Psoas muscle (tissue), 8 donors: ENCODE results near the gene FBXO10. TPM values are rescaled to one million over a fixed set of nuclear protein-coding genes. Genes with fewer than 3 reads are reported as not detected.

Source experiments
- ATAC-seq, 4 donors: fragments of 200-7000 bp; cut with Tn5 transposase; one replicate each; pipeline ENCODE4 v1.9.1; 2020; ENCODE audit warnings: moderate library complexity in 3 of 4, mild to moderate bottlenecking in 2 of 4
- DNase-seq, 2 donors: peaks; one replicate each; pipeline ENCODE4 v3.0.0-alpha.2; 2020
- H3K27ac ChIP-seq: fragments of 200-600 bp; one replicate; pipeline ENCODE4 v1.8.0; 2022
- H3K27me3 ChIP-seq, 3 donors: fragments of 200-600 bp in 1 of 3; one replicate each; pipeline versions ENCODE4 v1.6.1 to v1.8.0; 2013 to 2022; ENCODE audit warnings: low read length in 2 of 3, mild to moderate bottlenecking in 2 of 3, moderate library complexity in 1 of 3; ENCODE audit not compliant: insufficient read depth in 3 of 3
- H3K36me3 ChIP-seq, 2 donors: fragments of 200-600 bp in 1 of 2; one replicate each; pipeline versions ENCODE4 v1.6.1 to v1.8.0; 2013 to 2022; ENCODE audit warnings: low read depth in 1 of 2, mild to moderate bottlenecking in 1 of 2, moderate library complexity in 1 of 2; ENCODE audit not compliant: insufficient read depth in 1 of 2
- H3K4me1 ChIP-seq: fragments of 200-600 bp; one replicate; pipeline ENCODE4 v1.8.0; 2022
- H3K4me3 ChIP-seq: fragments of 200-600 bp; one replicate; pipeline ENCODE4 v1.8.0; 2022; ENCODE audit warnings: mild to moderate bottlenecking
- H3K9me3 ChIP-seq: fragments of 200-600 bp; one replicate; pipeline ENCODE4 v1.8.0; 2022
- WGBS, 3 donors: extraction: QIAGEN DNeasy Blood & Tissue Kit; methylation state at CpG; one replicate each; pipeline versions ENCODE4 v1.1.6 to v1.1.7; 2013; 5-methylcytosine and 5-hydroxymethylcytosine counted together
- intact Hi-C, 2 donors: fragments of 100-400 bp; cut with DNase I; formaldehyde crosslinking; loops; one replicate each; pipeline versions ENCODE4 v1.11.0 to v1.14.2; 2022
- polyA plus RNA-seq, 3 donors: library from polyadenylated mRNA; stranded (reverse); fragments of 200-250 nt; gene quantifications; one replicate each; pipeline ENCODE4 v1.2.3, GENCODE V29; 2013
- total RNA-seq, 4 donors: library from RNA; stranded (reverse); fragmentation: NEBNext Ultra II Directional in 2 of 4; extraction: Animal tissue kit (Norgen Biotek cat#: 25700) in 2 of 4; gene quantifications; one replicate each; pipeline versions ENCODE4 v1.2.1 to v1.2.4, GENCODE V29; 2021 to 2023
- TF ChIP-seq, protein P1 (sequence below): fragments of 200-600 bp; IDR thresholded peaks from one replicate; pipeline ENCODE4 v1.8.0; 2022; ENCODE audit warnings: antibody characterized with exemption
- donor health status: healthy with polysubstance abuse.
- donor health status: DM: no; HTN: no; CAD: no; lungs with moderate emphysema.
- donor health status: Bipolar disorder and iron deficiency.
- donor health status: healthy.
- donor health status: DM: yes; HTN: yes; CAD: no.
- donor health status: DM: no; HTN: no; CAD: no.
- donor health status: DM: no; HTN: no; CAD: no.
- donor health status: DM: yes; HTN: yes; CAD: no.

The FBXO10 gene
- total and polyA plus RNA-seq, 7 donors: 12.1 to 90.4 (median 31.7) TPM

DNA sequence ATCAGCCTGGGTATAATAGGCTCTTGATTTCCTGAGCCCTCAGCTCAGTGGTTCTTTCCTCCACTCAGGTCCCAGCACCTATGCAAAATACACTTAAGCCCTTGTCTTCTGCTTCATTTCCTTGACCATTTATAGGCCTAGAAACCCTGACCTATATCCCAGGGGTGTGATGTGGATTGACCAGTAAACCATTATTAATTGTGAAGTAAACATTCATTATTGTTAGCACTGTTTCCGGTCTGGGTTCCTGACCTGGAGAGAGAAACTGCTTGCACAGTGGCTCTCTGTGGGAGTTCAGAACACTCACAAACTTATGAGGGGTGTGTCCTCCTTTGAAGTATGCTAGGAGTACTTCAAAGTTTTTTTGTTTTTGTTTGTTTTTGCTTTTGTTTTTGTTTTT is 35.8 kb upstream of the FBXO10 start:
- ATAC-seq: no peak
- H3K27ac ChIP-seq: no peak overlapping the region
- 56 to 85% (median 76%) methylated on average over 1 of the region's 1 CpG for WGBS, 3 donors
- no peak overlapping the region for H3K4me3 ChIP-seq
- intact Hi-C loops: loop anchor here in 1 of 2 donors (5.0 kb wide), 1 partner anchor 155 kb away; no protein-coding TSS in a partner anchor
- DNase-seq: no peak
- TF ChIP-seq, protein P1, sequence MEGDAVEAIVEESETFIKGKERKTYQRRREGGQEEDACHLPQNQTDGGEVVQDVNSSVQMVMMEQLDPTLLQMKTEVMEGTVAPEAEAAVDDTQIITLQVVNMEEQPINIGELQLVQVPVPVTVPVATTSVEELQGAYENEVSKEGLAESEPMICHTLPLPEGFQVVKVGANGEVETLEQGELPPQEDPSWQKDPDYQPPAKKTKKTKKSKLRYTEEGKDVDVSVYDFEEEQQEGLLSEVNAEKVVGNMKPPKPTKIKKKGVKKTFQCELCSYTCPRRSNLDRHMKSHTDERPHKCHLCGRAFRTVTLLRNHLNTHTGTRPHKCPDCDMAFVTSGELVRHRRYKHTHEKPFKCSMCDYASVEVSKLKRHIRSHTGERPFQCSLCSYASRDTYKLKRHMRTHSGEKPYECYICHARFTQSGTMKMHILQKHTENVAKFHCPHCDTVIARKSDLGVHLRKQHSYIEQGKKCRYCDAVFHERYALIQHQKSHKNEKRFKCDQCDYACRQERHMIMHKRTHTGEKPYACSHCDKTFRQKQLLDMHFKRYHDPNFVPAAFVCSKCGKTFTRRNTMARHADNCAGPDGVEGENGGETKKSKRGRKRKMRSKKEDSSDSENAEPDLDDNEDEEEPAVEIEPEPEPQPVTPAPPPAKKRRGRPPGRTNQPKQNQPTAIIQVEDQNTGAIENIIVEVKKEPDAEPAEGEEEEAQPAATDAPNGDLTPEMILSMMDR: no peak
- no peaks in the 10 kb centered on the region for H3K27me3 ChIP-seq
- no peaks in the 10 kb centered on the region for H3K4me1 ChIP-seq
- no peaks in the 10 kb centered on the region for H3K9me3 ChIP-seq
- no peaks in the 10 kb centered on the region for H3K36me3 ChIP-seq

DNA sequence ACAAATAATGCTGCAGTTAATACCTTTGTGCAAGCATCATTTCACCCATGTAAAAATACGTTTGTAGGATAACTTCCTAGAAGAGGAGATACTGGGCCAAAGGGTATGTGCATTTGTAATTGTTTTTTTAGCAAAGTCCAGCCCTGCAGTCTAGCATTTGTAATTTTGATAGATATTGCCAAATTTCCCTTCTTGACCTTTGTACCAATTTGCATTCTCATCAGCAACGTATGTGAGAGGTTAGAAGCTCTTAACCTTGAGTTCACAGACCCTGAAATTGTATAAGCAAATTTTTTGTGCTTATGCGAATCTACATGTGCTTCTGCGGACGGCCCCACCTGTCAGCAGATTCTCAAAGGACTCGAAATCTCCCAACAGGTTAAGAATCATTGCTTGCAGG is 34.8 kb upstream of the FBXO10 start:
- intact Hi-C loops: loop anchor here in 1 of 2 donors (5.0 kb wide), 1 partner anchor 156 kb away; no protein-coding TSS in a partner anchor
- H3K27me3 ChIP-seq: no peaks in the 10 kb centered on the region
- 73 to 79% (median 76%) methylated on average over 6 of the region's 6 CpGs for WGBS, 3 donors
- TF ChIP-seq, protein P1: no peak
- ATAC-seq (no peak), DNase-seq (no peak)
- H3K27ac ChIP-seq: no peak overlapping the region
- no peak overlapping the region for H3K4me3 ChIP-seq
- H3K4me1 ChIP-seq: no peaks in the 10 kb centered on the region
- H3K36me3 ChIP-seq: no peaks in the 10 kb centered on the region
- no peaks in the 10 kb centered on the region for H3K9me3 ChIP-seq

DNA sequence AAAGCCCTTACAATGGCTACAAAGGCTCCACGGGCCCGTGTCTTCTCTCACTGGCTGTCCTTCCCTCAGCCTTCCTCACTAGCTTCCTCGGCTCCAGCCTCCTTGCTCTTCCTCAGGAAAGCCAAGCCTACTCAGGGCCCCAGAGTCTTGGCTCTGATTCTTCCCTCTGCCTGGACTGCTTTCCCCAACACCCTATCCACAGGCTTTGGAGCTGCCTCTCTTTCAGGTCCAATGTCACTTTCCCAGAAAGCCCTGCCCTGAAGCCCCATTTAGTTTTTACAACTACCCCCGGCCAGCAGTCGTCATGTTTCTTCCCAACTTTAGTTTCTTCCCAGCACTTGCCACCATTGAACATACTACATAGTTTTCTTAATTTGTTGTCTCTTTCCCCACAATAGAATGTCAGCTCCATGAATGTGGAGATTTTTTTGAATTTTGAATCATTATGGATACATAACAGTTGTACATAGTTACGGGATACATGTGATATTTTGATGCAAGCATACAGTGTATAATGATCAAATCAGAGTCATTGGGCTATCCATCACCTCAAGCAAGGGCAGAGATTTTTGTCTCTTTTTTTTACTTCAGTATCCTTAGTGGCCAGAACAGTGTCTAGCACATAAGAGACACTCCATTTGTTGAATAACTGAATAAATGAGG is 33.7 kb upstream of the FBXO10 start:
- Histone ChIP-seq H3K27me3 (no peaks in the 10 kb centered on the region), H3K4me3 (no peak overlapping the region), H3K9me3 (no peaks in the 10 kb centered on the region), H3K36me3 (no peaks in the 10 kb centered on the region), H3K4me1 (no peaks in the 10 kb centered on the region), H3K27ac (no peak overlapping the region)
- TF ChIP-seq, protein P1: no peak
- ATAC-seq (no peak), DNase-seq (no peak)
- intact Hi-C loops: loop anchor here (5.0 kb wide), 2 partner anchors 37 to 157 kb away; no protein-coding TSS in a partner anchor
- WGBS, 3 donors: 67 to 71% (median 71%) methylated on average over 6 of the region's 6 CpGs

DNA sequence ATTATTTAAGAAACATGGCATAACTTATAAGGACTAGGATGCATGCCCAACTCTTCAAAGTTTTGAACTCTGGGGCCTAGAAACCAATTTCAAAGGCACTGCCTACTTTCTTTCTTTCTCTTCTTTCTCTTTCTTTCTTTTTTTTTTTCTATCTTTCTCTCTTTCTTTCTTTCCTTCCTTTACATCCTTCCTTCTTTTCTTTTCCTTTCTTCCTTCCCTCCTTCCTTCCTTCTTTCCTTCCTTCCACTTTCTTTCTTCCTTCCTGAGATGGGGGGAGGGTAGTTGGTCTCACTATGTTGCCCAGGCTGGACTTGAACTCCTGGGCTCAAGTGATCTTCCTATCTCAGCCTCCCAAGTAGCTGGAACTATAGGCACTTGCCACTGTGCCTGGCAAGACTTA is 32.1 kb upstream of the FBXO10 start:
- intact Hi-C loops: loop anchor here in 1 of 2 donors (5.0 kb wide), 1 partner anchor 39 kb away; no protein-coding TSS in a partner anchor
- no peaks in the 10 kb centered on the region for H3K27me3 ChIP-seq
- no peak overlapping the region for H3K27ac ChIP-seq
- H3K4me3 ChIP-seq: no peak overlapping the region
- peaks cover under 1% of the 10 kb centered on the region for H3K4me1 ChIP-seq
- no peak for ATAC-seq
- no peak for DNase-seq
- no peaks in the 10 kb centered on the region for H3K9me3 ChIP-seq
- no peaks in the 10 kb centered on the region for H3K36me3 ChIP-seq
- TF ChIP-seq, protein P1: no peak
